Measurements from ENCODE around the gene COPS9.

COPS9 gene

GRCh38 chr2:240111253-240111652 is 24.9 kb downstream of the COPS9 start:
- no peak for DNase-seq (ENCODE audit: low read depth in 2 of 2)

- no peak for DNase-seq (ENCODE audit: low read depth in 2 of 2)
Observed at GRCh38 chr2:240109386-240109785, 26.7 kb downstream of the COPS9 start.

- DNase-seq (ENCODE audit: low read depth in 2 of 2), result no peak
Observed at GRCh38 chr2:240107477-240107796, 28.7 kb downstream of the COPS9 start.

- DNase-seq (ENCODE audit: low read depth in 2 of 2), result no peak
Observed at GRCh38 chr2:240106765-240107476, 29.2 kb downstream of the COPS9 start.

- no peak for DNase-seq (ENCODE audit: low read depth in 2 of 2)
Observed at GRCh38 chr2:240105982-240106381, 30.1 kb downstream of the COPS9 start.

- no peak for DNase-seq (ENCODE audit: low read depth in 2 of 2)
Observed at GRCh38 chr2:240103136-240103535, 33.0 kb downstream of the COPS9 start.

GRCh38 chr2:240098349-240098748 is 37.8 kb downstream of the COPS9 start:
- no peak for DNase-seq (ENCODE audit: low read depth in 2 of 2)

- DNase-seq (ENCODE audit: low read depth in 2 of 2), result no peak
Observed at GRCh38 chr2:240095556-240096523, 40.3 kb downstream of the COPS9 start.

GRCh38 chr2:240089306-240089705 is 46.8 kb downstream of the COPS9 start:
- DNase-seq (ENCODE audit: low read depth in 2 of 2), result no peak

GRCh38 chr2:240086563-240086962 is 49.5 kb downstream of the COPS9 start:
- DNase-seq (ENCODE audit: low read depth in 2 of 2), result no peak

All from fibroblast of skin of left biceps (primary cell).